ENCODE measurements around the gene IGF2. TPM values are rescaled to one million over a fixed set of nuclear protein-coding genes. Genes with fewer than 3 reads are reported as not detected.

The IGF2 gene
- total and polyA plus RNA-seq, 7 donors: 5.9 to 471 (median 60.2) TPM

GRCh38 chr11:2085251-2086066 is 53.7 kb downstream of the IGF2 start:
- 88 to 92% (median 90%) methylated on average over 24 of the region's 24 CpGs for WGBS, 3 donors
- intact Hi-C loops (cut with DNase I): no loop called here

DNA sequence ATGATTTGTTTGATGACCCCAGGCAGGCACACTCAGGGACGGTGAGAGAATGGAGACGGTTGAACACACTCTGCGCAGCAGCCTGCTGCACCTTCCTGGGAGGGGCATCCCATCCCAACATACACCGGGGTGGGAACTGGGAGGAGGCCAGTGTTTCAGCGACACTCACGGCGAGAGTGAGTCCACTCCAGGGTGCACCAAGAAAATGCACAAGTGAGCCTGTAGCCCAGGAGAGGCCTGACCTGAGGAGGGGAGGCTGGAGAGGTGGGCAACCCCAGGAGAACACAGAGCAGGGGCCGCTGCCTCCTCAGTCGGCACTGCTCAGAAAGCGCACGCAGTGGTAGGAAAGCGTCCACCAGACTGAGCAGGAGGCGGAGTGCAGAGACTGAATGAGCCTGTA is 54.5 kb downstream of the IGF2 start:
- WGBS, 3 donors: 96% methylated on average over 13 of the region's 13 CpGs
- peaks cover 12% of the 10 kb centered on the region for H3K9me3 ChIP-seq
- no peak overlapping the region for H3K4me3 ChIP-seq
- no peak overlapping the region for H3K27ac ChIP-seq
- TF ChIP-seq CTCF (IDR thresholded peaks at IDR 0.05): no peak
- H3K4me1 ChIP-seq: no peaks in the 10 kb centered on the region
- no peak for ATAC-seq
- intact Hi-C loops (cut with DNase I): no loop called here
- H3K27me3 ChIP-seq (ENCODE audit: insufficient read depth in 3 of 3, low read length in 2 of 3): no peaks in the 10 kb centered on the region
- DNase-seq: peak in 1 of 2 donors; percentile 36
- no peaks in the 10 kb centered on the region for H3K36me3 ChIP-seq (ENCODE audit: insufficient read depth in 1 of 2, low read depth in 1 of 2)

More at GRCh38 chr11:2085251-2086066, 53.7 kb downstream of the IGF2 start:
- Histone ChIP-seq H3K9me3 (peaks cover 12% of the 10 kb centered on the region), H3K27ac (no peak overlapping the region), H3K4me3 (no peak overlapping the region), H3K4me1 (no peaks in the 10 kb centered on the region), H3K27me3 (ENCODE audit: insufficient read depth in 3 of 3, low read length in 2 of 3) (no peaks in the 10 kb centered on the region), H3K36me3 (ENCODE audit: insufficient read depth in 1 of 2, low read depth in 1 of 2) (no peaks in the 10 kb centered on the region)
- ATAC-seq: no peak
- peak in 1 of 2 donors; percentile 28 for DNase-seq
- no peak for TF ChIP-seq CTCF (IDR thresholded peaks at IDR 0.05)

Other genes with a start within 250 kb of the IGF2 start
- 1 to 10 TPM; 1.6 to 8.9 (median 2.4) TPM for gene PRR33, start 247.5 kb downstream of the IGF2 start, total RNA-seq
- gene PRR33, start 247.5 kb downstream of the IGF2 start, polyA plus RNA-seq: under 1 TPM; 0.16 to 1.00 (median 0.61) TPM
- 1,000 to 10,000 TPM; 1,884 to 7,638 (median 4,017) TPM for gene TNNT3, start 219.7 kb downstream of the IGF2 start, total RNA-seq
- 1,000 to 10,000 TPM; 1,367 to 5,833 (median 3,289) TPM for gene TNNT3, start 219.7 kb downstream of the IGF2 start, polyA plus RNA-seq
- 10 to 100 TPM; 46.3 to 91.8 (median 66.9) TPM for gene MRPL23, start 192.1 kb downstream of the IGF2 start, total RNA-seq
- gene MRPL23, start 192.1 kb downstream of the IGF2 start, polyA plus RNA-seq: 100 to 1,000 TPM in 2 of 3 donors, 10 to 100 TPM in 1; 75.4 to 163 (median 130) TPM
- gene H19, start 141.5 kb downstream of the IGF2 start, total RNA-seq: over 10,000 TPM in 1 of 4 donors, 1,000 to 10,000 TPM in 3; 2,069 to 10,740 (median 4,409) TPM
- gene H19, start 141.5 kb downstream of the IGF2 start, polyA plus RNA-seq: 1,000 to 10,000 TPM; 1,446 to 5,104 (median 4,933) TPM
- gene INS, start 21.8 kb upstream of the IGF2 start, total RNA-seq: not detected
- 1 to 10 TPM in 1 of 3 donors, under 1 TPM in 1, not detected in 1; 0.65 to 2.8 TPM for gene INS, start 21.8 kb upstream of the IGF2 start, polyA plus RNA-seq
- gene TH, start 32.4 kb upstream of the IGF2 start, total RNA-seq: under 1 TPM in 1 of 4 donors, not detected in 3; 0.34 TPM
- gene TH, start 32.4 kb upstream of the IGF2 start, polyA plus RNA-seq: under 1 TPM in 1 of 3 donors, not detected in 2; 0.16 TPM
- gene ASCL2, start 131.2 kb upstream of the IGF2 start, total RNA-seq: not detected
- gene ASCL2, start 131.2 kb upstream of the IGF2 start, polyA plus RNA-seq: under 1 TPM in 2 of 3 donors, not detected in 1; 0.03 to 0.08 TPM
- under 1 TPM in 3 of 4 donors, not detected in 1; 0.21 to 0.40 (median 0.22) TPM for gene C11orf21, start 162.5 kb upstream of the IGF2 start, total RNA-seq
- under 1 TPM; 0.04 to 0.18 (median 0.12) TPM for gene C11orf21, start 162.5 kb upstream of the IGF2 start, polyA plus RNA-seq
- gene TSPAN32, start 162.6 kb upstream of the IGF2 start, total RNA-seq: under 1 TPM in 3 of 4 donors, not detected in 1; 0.13 to 0.56 (median 0.54) TPM
- gene TSPAN32, start 162.6 kb upstream of the IGF2 start, polyA plus RNA-seq: under 1 TPM; 0.04 to 0.29 (median 0.04) TPM
- 100 to 1,000 TPM in 3 of 4 donors, 10 to 100 TPM in 1; 88.7 to 136 (median 117) TPM for gene CD81, start 237.9 kb upstream of the IGF2 start, total RNA-seq
- gene CD81, start 237.9 kb upstream of the IGF2 start, polyA plus RNA-seq: 100 to 1,000 TPM in 1 of 3 donors, 10 to 100 TPM in 2; 75.9 to 155 (median 90.1) TPM